CD4-positive, alpha-beta T cell treated with Interleukin-17A for 4 hours (primary cell): ENCODE measurements around the gene XRCC5.
"Not testable (repeated sequence)": the region's sequence is repeated elsewhere in the genome, so short reads cannot be mapped to it uniquely, and the experiment has no call there.

Experiments
- DNase-seq: peaks from one replicate; pipeline ENCODE4 v3.0.0-alpha.2; 2020; ENCODE audit warnings: mixed read lengths

The XRCC5 gene

DNA sequence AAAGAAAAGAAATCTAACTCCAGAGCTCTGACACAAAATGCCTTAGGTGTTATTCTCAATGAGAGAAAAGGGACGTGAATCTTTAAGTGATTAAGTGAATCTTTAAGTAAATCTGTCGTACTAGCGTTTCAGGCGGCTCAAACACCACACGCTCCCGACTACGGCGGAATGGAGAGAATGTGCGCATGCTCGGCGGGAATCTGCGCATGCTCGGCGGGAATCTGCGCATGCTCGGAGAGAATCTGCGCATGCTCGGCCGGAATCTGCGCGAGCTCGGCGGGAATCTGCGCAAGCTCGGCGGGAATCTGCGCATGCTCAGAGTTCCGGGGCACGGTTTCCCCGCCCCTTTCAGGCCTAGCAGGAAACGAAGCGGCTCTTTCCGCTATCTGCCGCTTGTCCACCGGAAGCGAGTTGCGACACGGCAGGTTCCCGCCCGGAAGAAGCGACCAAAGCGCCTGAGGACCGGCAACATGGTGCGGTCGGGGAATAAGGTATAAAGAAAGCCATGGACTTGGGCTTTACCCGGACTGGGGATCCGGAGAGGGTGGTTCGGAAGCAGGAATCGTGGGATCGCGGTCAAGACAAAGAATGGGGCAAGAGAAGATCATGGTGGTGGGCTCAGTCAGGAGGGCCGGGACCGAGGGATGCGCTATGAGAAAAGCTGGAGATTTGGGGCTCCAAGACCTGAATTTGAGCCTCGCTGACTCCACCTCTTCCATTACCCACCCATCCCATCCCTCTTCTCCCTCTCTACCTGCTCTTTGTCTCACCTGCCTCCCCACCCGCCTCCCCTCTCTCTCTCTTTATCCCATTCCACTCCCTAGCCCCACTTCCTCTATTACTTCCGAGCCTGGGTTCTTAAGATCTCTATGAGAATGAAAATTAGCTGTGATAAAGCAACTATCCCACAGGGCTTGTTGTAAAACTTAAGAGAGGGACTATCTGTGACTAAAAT, at the start of gene XRCC5:
XRCC5 (plus strand) TSS at position 382 of the 955 bp plus-strand sequence; CDS start at position 471, 89 bp downstream.
- peak; percentile 99 for DNase-seq

DNA sequence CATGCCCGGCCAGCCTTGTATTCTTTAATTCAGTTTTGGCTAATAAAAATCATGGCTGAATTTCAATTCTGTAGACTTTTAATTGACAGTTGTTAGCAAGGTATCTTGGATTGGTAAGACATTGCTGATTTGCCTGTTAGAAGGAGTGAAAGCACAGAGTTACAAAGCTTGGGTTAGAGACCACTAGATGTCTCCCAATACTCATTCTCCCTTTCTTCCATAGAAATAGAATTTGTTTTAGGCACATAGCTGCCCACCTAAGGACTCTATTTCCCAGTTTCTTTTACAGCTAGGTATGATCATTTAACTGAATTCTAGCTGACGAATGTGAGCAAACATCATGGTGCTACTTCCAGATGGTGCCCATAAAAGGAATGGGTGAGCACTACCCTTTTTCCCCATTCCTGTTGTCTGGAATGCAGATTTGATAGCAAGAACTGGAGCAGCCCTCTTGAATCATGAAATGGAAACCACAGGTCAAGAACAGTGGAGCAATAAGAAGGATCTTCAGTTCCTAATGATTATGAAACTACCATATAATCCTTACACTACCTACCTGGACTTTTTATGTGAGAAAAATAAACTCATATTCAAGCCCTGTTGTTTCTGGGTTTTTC, 45.0 kb upstream of the XRCC5 start:
- DNase-seq, result no peak

DNA sequence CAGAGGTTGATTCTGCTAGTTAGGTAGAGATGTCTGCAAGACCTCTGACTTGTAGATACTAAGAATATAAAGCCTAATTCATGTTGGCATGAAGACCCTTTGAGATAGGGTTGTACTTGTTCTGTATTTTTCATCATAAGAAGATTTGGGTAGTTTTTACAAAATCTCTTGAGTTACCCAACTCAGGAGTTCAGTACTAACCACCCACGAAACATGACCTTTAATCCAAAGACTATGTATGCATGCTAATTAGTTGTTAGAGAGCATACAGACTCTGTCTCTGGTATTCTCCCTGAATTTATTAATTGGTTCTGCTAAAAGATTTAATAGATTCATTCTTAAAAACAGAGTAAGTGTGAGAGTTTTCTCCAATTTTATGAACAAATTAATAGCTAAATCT, 44.5 kb upstream of the XRCC5 start:
- DNase-seq, result no peak

DNA sequence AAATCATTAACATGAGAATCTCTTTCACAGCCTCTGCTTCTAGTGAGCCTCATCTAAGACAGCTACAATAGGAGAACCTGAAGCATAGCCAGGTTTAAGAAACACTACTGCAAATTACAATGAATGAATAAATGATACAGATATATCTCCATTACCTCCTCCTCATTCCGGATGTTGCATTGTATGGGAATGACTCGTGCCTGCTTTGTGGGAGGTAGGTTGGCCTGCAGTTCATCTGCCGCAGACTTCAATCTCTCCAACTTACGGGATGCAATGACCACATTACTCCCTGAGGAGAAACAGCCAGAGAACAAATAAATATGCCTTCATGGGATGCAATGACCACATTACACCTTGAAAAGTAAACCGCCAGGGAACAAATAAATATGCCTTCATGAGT, 42.9 kb upstream of the XRCC5 start:
- DNase-seq, result no peak

DNA sequence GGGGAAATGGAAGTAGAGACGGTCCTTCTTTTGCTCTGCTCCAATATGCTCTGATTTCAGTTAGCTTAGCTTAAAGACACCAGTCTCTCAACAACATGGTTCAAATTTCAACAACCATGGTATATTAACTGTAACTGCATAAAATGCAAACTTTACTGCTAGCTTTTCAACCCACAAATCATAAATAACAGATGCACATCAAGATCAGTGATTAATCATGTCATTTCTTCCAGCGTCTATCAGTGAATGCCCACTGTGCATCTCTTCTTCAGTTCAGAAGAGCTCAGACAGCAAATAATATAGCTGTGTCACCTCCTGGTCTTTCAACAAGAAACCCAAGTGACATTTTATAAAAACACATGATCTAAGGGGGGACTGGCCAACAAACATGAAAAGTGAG, 40.1 kb upstream of the XRCC5 start:
- DNase-seq, result no peak

DNA sequence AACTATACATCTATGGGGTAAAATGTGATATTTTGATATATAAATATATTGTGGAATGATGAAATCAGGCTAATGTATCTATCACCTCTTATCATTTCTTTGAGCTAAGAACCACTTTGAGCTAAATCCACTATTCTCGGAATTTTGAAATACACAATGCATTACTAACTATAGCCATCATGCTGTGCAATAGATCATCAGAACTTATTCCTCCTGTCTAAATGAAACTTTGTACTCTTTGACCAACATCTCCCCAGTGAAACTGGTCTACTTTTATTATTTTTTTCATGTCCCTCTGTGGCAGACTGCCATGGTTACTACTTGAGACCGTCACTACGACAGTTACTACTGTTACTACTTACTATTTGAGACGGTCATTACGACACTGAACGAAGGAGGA, 39.0 kb upstream of the XRCC5 start:
- DNase-seq, result no peak

DNA sequence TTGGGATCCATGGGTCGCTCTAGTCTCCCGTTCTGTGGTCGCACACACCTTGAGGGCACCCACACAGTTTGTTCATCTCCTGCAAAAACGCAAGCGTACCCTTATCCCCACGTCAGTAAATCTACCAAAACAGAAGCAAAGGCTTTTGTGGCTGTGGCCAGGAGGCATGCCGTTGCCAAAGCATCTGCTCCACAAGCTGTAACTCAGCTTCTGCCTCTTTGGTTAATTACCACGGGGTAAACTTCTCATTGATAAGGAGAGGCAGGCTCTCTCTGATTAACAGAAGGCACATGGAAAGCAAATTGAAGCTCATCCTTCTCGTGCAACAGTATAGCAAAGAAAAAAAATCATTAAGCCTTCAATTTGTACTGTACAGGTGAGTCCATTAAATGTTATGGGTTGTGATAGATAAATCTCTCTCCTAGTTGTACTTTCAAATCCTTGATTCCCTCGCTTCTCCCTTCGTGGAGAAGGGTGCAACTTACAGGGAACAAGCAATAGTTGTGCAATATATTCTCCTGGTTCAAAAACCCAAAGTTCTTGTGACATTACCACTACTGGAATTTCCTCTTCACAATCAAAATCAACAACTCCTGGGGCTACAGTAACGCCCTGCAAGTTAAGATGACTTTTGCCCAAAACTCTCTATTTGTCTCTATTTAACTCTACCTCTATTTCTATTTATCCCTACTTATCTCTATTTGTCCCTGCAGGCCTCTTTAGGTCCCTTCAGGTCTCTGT, 37.9 kb upstream of the XRCC5 start:
- no peak for DNase-seq

DNA sequence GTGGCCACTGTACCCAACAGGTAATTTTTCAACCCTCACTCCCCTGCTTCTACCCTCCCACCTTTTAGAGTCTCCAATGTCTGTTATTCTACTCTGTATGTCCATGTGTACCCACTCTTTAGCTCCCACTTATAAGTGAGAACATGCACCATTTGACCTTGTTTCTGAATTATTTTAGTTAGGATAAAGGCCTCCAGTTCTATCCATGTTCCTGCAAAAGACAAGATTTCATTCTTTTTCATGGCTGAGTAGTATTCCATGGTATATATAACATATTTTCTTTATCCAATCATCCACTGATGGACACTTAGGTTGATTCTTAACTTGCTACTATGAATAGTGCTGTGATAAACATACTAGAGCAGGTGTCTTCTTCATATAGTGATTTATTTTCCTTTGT, 36.7 kb upstream of the XRCC5 start:
- DNase-seq, result no peak

DNA sequence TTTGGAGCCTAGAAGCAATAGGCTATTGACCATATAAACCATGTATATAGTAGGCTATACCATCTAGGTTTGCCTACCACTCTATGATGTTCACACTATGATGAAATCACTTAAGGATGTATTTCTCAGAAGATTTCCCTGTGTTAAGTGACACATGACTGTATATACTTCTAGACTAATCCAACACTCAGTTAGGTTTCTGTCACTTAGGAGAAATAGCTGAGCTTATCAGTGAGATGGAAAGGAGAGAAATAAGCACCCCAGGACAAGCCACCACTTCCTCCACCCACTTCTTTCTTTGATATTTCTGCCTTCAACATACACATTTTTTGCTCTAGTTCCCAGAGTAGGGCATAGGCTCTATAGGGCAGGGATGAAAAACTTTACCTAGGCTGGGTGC, 35.4 kb upstream of the XRCC5 start:
- DNase-seq, result no peak

DNA sequence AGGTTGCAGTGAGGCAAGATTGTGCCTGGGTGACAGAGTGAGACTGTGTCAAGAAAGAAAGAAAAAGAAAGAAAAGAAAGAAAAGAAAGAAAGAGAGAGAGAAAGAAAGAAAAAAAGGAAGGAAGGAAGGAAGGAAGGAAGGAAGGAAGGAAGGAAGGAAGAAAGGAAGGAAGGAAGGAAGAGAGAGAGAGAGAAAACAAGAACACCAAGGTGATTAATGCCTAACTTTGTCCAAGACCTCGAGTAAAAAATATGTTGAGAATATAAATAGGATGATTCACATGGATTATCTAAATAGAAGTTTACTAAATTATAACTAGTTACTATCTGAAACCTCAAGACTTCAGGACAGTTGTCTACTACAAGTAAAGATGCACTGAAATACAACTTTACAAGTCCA, 34.8 kb upstream of the XRCC5 start:
- DNase-seq, result no peak

DNA sequence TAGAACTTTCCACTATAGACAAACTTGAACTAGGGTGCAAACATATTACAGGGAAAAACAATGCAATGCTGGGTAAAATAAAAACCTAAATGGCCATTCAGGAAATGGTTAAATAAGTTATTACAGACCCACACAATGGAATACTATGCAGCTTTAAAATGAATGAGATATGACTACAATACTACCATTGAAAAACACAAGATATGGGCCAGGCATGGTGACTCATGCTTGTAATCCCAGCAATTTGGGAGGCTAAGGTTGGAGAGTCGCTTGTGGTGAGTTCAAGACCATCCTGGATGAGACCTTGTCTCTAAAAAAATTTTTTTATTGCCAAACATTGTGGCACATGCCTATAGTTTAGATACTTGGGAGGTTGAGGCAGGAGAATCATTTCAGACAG, 34.4 kb upstream of the XRCC5 start:
- DNase-seq, result no peak

DNA sequence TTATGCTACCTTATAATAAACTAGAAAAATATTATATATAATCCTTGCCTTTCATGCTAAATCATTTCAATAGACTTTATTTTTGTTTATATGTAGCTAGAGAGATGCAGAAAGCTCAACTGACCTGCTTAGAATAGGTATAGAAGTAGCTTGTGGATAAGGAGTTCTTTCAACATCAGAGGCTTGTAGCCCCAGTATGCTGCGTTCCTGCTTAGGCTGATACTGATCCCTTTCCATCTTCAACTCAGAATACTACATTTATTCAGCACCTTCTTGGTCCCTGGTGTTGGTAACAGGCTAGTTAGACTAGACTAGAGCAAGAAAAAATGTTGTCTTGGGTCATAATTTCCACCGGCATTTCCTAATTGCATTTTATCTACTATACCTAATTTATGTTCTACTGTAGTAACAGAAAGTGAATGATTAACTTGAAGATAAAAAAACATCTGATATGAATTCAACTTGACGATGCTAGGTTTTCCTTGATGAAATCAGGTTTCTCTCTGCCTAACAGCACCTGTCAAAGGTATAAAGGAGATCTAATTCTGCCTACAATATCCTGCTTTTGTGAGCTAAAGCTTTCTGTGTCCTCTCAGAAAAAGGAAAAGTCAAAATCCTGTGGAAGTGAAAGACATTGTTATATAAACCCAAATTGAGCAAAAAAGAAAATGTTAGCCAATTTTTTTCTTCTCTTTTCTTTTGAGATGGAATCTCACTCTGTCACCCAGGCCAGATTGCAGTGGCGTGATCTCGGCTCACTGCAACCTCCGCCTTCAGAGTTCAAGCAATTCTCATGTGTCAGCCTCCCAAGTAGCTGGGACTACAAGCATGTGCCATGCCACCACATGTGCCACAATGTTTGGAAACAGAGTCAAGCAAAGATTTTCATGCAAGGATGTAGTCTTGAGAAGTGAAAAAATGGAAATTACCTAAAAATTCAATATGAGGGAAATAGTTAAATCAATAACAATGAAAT, 33.4 kb upstream of the XRCC5 start:
- no peak for DNase-seq

DNA sequence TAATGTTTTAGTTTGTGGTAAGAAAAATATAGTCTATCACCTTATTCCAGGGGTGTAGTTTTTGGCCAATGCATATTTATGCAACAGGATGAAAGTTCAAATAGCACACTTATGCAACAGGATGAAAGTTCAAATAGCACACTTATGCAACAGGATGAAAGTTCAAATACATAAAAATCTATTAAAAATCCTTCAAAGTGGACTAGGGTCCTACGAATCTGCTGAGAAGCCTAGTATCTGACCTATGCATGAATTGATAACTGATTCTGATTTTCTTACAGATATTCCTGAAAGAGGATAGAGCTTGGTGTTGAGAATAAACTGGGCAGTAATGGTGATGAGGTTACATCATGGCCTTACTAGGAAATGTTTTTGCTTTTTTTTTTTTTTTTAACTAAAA, 30.4 kb upstream of the XRCC5 start:
- DNase-seq, result no peak

DNA sequence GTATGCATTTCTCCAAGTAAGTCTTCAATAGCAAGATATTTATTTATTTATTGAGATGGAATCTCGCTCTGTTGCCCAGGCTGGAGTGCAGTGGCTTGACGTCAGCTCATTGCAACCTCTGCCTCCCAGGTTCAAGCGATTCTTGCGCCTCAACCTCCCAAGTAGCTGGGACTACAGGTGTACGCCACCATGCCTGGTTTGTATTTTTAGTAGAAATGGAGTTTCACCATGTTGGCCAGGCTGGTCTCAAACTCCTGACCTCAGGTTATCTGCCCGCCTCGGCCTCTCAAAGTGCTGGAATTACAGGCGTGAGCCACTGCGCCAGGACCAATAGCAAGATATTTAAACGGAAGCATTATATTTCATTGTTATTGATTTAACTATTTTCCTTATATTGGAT, 29.1 kb upstream of the XRCC5 start:
- not testable (repeated sequence) for DNase-seq

DNA sequence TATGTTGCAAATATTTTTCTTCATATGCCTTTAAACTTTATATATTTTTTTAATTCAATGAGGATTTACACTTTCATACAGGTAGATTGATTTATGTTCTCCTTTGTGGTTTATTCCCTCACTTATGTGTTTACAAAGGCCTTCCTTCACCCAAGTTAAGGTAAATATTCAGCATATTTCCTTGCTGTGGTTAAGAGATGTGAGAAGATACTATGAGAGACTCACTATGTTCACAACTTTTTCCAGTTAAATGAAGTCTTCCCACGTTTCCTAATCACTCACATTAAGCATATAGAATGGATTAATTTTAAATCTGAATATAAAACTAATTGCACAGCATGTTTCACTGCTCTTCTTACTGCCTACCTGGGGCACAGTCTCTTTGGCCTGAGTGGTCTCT, 28.1 kb upstream of the XRCC5 start:
- DNase-seq, result no peak

DNA sequence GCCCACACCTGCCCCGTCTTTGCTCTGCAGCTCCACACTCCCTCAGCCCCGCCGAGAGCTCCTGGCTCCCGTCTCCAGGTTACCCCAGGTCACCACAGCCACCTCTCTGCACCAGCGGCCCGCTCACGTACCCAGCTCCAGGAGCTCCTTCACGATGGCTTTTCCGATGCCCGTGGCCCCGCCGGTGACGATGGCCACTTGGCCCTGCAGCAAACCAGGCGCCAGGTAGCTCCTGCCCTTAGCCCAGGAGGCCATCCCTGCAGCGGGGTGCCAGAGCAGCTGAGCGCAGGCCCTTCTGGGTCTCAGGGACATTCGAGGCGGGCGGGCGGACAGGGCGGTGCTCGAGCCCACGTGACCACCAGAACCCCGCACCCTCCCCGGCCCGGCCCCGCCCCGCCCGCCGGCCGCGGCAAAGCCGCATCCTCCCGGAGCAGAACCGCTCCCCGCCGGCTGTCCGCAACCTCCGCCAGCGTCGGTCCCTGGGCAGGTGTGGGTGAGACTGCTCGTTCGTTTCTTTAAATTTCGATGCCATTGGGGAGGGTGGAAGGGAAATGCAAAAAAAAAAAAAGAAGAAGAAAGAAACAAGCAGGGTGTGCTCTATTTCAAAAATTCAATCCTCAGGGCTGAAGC, 27.5 kb upstream of the XRCC5 start, which contains the start of the genes PECR and TMEM169:
PECR (minus strand) TSS at position 323 of the 630 bp plus-strand sequence; CDS start at position 255, 68 bp downstream.
TMEM169 (plus strand) TSS at position 433 of the 630 bp plus-strand sequence. CDS start 14,045 bp downstream, outside the sequence.
- DNase-seq, result peak; percentile 83

DNA sequence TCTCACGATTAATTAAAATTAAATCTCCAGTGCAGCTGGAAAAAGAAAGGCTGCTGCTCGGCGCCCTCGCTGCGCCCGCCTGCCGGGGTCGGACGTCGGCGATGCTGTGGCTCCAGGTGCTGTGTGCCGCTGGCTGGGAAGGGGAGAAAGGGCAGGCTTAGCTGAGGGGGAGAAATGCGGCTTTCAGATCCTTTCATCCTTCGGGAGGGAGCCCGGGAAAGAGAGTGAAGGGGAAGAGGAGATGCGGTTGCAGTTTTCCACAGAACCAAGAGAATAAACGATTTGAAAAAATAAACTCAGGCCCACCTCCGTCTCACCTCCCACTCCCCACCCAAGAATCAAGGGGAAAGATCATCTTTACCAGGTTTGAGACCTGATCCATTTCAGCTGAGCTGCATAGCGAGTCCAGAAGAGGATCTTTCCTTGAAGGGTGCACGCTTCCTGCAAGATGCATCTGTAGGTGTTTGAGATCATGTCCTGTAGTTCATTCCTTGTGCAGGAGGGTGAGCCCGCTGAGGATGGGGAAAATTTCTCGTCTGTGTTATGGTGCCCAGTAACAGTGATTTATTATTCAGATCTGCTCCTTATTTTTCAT, 26.9 kb upstream of the XRCC5 start:
- no peak for DNase-seq

DNA sequence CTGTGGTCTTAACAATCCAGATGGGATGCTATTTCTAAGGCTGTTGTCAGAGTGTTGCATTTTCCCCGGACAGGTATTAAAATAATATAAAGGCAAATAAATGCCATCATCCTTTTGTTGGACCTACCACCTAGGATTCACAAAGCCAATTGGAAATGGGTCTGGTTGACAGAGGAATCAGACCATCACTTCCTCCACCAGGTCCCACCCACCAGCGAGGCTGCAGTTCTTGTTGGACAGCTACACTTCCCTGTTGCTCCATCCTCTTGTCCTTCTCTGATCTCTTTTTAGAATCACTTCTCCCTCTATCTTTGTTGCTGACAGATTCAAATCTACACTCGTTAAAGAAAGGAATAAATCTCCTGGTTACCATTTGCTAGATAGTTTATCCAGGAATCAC, 26.3 kb upstream of the XRCC5 start:
- peak; percentile 31 for DNase-seq

DNA sequence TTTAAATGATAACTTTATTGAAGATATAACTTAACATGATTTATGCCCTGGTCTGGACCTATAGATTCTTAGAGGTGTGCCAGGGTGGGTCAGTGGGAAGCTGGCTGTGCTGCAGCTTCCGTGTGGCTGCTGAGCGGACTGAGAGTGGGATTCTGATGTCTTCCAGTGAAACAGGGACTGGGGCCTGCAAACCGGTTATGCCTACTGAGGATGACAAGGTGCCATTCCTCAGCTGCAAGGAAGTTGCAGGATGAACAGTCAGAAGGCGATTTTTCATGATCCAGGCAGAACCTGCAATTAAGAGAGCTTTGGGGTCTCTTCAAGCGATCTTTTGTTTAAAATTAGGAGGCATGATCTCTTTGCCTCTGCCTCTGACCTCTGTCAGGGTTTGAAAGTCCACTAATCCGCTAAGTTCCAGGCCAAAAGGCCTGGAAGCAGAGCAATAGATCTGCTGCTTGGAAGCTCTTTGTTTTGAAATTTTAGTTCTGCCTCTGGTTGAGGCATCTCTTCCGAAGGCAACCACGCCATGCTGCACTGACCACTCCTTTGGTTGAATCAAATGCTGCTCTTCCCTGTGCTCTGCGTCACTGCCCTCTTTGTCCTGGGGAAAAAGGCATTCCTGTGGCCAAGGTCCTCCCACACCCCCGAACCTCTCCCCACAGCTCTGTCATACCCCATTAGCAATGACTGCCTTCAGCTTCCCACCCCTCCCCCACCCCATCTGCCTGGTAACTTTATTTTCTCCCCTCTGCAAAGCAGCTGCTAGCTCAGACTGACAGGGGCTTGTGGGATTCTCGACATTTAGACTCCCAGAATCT, 25.5 kb upstream of the XRCC5 start:
- DNase-seq, result peak; percentile 34

DNA sequence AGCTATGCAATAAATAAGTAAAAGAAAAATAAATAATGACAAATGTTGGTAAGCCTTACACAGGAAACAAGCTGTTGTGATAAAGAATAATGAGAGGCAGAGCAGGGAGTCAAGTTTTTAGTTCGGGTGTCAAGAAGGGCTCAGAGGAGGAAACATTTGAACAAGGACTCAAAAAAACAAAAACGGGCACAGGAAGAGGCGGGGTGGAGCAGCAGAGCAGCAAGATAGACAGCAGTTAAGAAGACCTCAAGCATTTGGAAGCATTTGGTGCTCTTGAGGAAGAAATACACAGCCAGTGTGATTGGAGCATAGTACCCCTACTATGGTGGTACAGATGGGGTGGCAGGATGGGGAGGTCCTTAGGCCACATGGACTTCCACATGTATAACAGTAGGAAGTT, 24.6 kb upstream of the XRCC5 start:
- peak; percentile 62 for DNase-seq
